PC-3 (cell line): Measurements from ENCODE around the gene CFHR4. TPM values are rescaled to one million over a fixed set of nuclear protein-coding genes. Genes with fewer than 3 reads are reported as not detected.

Experiments
- ATAC-seq: fragments of 200-7000 bp; cut with Tn5 transposase; 2 replicates; pipeline ENCODE4 v1.9.1; 2020; ENCODE audit warnings: mild to moderate bottlenecking, moderate library complexity
- BruUV-seq: library from RNA; stranded (reverse); fragments of 400-500 nt; replicated peaks from 2 replicates; lab custom pipeline; 2021; lab: Mats Ljungman, UMichigan
- CTCF ChIA-PET: fragments of 300-600 bp; sonication (Branson Sonifier 250); formaldehyde crosslinking; loops from one replicate; lab custom pipeline; 2022; ENCODE audit warnings: antibody characterized with exemption; lab: Charles Lee
- POLR2A ChIA-PET: fragments of 300-600 bp; sonication (Branson Sonifier 250); formaldehyde crosslinking; loops from one replicate; lab custom pipeline; 2022; ENCODE audit warnings: antibody characterized with exemption; ENCODE audit not compliant: unreplicated experiment; lab: Charles Lee
- DNase-seq: peaks from one replicate; pipeline ENCODE4 v3.0.0-alpha.2; 2015
- H2AFZ ChIP-seq: fragments of 300-600 bp; sonication (generic); 2 replicates; pipeline ENCODE4 v1.6.0; 2016; ENCODE audit warnings: antibody characterized with exemption, low read length
- H3F3A ChIP-seq: fragments of 300-600 bp; sonication (generic); one replicate; pipeline ENCODE4 v1.6.0; 2017; ENCODE audit warnings: antibody characterized with exemption, low read length, control low read depth, mild to moderate bottlenecking; ENCODE audit not compliant: unreplicated experiment
- H3K27ac ChIP-seq: fragments of 300-600 bp; sonication (generic); 2 replicates; pipeline ENCODE4 v1.5.1; 2016; ENCODE audit warnings: mild to moderate bottlenecking, low read length
- H3K27me3 ChIP-seq: fragments of 300-600 bp; sonication (generic); 2 replicates; pipeline ENCODE4 v1.6.1; 2016; ENCODE audit warnings: low read length, mixed read lengths
- H3K36me3 ChIP-seq: fragments of 300-600 bp; sonication (generic); 2 replicates; pipeline ENCODE4 v1.6.1; 2016; ENCODE audit warnings: low read depth, mixed run types, low read length, mixed read lengths
- H3K4me1 ChIP-seq: fragments of 300-600 bp; sonication (generic); 2 replicates; pipeline ENCODE4 v1.5.1; 2016; ENCODE audit warnings: low read length; ENCODE audit not compliant: insufficient read depth
- H3K4me2 ChIP-seq: fragments of 300-600 bp; sonication (generic); 2 replicates; pipeline ENCODE4 v1.6.0; 2016; ENCODE audit warnings: low read length
- H3K4me3 ChIP-seq: fragments of 300-600 bp; sonication (generic); 2 replicates; pipeline ENCODE4 v1.5.1; 2016; ENCODE audit warnings: mild to moderate bottlenecking, low read length, mixed read lengths
- H3K79me2 ChIP-seq: fragments of 300-600 bp; sonication (generic); 2 replicates; pipeline ENCODE4 v1.6.1; 2017; ENCODE audit warnings: low read length, mixed read lengths
- H3K9ac ChIP-seq: fragments of 300-600 bp; sonication (generic); 2 replicates; pipeline ENCODE4 v1.6.0; 2016; ENCODE audit warnings: mild to moderate bottlenecking, low read length
- H3K9me2 ChIP-seq: fragments of 300-600 bp; sonication (generic); replicated peaks from 2 replicates; pipeline ENCODE4 v1.6.1; 2016; ENCODE audit warnings: mixed run types, low read length, mixed read lengths
- H3K9me3 ChIP-seq: fragments of 300-600 bp; sonication (generic); 2 replicates; pipeline ENCODE4 v1.6.1; 2016; ENCODE audit warnings: low read length, mixed read lengths
- H4K20me1 ChIP-seq: fragments of 300-600 bp; sonication (generic); 2 replicates; pipeline ENCODE4 v1.6.1; 2016; ENCODE audit warnings: low read length, mixed read lengths
- EZH2 ChIP-seq: fragments of 300-600 bp; sonication (generic); IDR thresholded peaks from one replicate; pipeline ENCODE4 v1.6.1; 2017; ENCODE audit warnings: antibody characterized with exemption, mild to moderate bottlenecking, low read length; ENCODE audit not compliant: unreplicated experiment
- EZH2phosphoT487 ChIP-seq: fragments of 300-600 bp; sonication (generic); IDR thresholded peaks from 2 replicates; pipeline ENCODE4 v1.6.1; 2018; ENCODE audit warnings: mild to moderate bottlenecking, antibody characterized with exemption, low read length, borderline replicate concordance
- intact Hi-C: fragments of 100-400 bp; cut with micrococcal nuclease; formaldehyde crosslinking; loops from 2 replicates; pipeline ENCODE4 v1.9.0; 2023
- total RNA-seq: library from RNA; depleted of rRNA; stranded (reverse); fragments of >200 nt; gene quantifications from 2 replicates; pipeline ENCODE4 v1.2.3, GENCODE V29; 2014; rRNA removed
- TF ChIP-seq, protein P1 (sequence below): fragments of 300-600 bp; sonication (generic); conservative IDR thresholded peaks from 2 replicates; pipeline ENCODE4 v1.5.1; 2017; ENCODE audit warnings: antibody characterized with exemption, low read depth, mild to moderate bottlenecking, low read length

The CFHR4 gene
- total RNA-seq, 1 experiment from 2014 or later = not detected

DNA sequence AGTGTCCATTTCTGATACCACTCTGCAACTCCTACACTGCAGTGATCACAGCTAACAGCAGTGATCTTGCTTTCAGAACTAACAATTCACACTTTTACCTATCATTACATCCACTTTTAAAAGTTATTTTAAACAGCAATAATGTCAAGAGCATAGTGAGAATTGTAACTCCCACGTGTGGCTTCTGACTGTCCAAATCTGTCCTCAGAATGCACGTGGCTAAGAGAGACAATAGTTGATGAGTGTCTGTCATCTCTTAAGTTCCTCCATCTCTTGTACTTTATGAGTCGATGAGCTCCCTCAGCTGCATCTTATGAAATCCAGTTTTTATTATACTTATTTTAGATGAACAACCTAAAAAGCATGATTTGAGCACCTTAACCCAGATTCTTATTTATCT is 73.0 kb downstream of the CFHR4 start:
- intact Hi-C loops = no loop called here
- H3K79me2 ChIP-seq = no peaks in the 10 kb centered on the region
- no peaks in the 10 kb centered on the region for H4K20me1 ChIP-seq
- no peaks in the 10 kb centered on the region for H3K4me1 ChIP-seq
- no peak overlapping the region for H2AFZ ChIP-seq
- no peaks in the 10 kb centered on the region for H3K27me3 ChIP-seq
- no peak overlapping the region for H3K4me2 ChIP-seq
- ATAC-seq (no peak), DNase-seq (no peak)
- no peak overlapping the region for H3K9ac ChIP-seq
- no peaks in the 10 kb centered on the region for H3K9me2 ChIP-seq
- no peaks in the 10 kb centered on the region for H3F3A ChIP-seq
- BruUV-seq = no TSS peak
- H3K9me3 ChIP-seq = no peaks in the 10 kb centered on the region
- CTCF ChIA-PET = no interaction called here
- POLR2A ChIA-PET = no interaction called here
- no peak overlapping the region for H3K27ac ChIP-seq
- no peaks in the 10 kb centered on the region for H3K36me3 ChIP-seq
- TF ChIP-seq EZH2 (no peak), EZH2phosphoT487 (no peak)
- TF ChIP-seq, protein P1, sequence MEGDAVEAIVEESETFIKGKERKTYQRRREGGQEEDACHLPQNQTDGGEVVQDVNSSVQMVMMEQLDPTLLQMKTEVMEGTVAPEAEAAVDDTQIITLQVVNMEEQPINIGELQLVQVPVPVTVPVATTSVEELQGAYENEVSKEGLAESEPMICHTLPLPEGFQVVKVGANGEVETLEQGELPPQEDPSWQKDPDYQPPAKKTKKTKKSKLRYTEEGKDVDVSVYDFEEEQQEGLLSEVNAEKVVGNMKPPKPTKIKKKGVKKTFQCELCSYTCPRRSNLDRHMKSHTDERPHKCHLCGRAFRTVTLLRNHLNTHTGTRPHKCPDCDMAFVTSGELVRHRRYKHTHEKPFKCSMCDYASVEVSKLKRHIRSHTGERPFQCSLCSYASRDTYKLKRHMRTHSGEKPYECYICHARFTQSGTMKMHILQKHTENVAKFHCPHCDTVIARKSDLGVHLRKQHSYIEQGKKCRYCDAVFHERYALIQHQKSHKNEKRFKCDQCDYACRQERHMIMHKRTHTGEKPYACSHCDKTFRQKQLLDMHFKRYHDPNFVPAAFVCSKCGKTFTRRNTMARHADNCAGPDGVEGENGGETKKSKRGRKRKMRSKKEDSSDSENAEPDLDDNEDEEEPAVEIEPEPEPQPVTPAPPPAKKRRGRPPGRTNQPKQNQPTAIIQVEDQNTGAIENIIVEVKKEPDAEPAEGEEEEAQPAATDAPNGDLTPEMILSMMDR = no peak
- no peak overlapping the region for H3K4me3 ChIP-seq

Other genes starting within 250 kb of the CFHR4 start
- 0.80 and 1.9 TPM in 2 replicates for gene CFH, start 236.0 kb upstream of the CFHR4 start, total RNA-seq
- gene CFHR3, start 113.2 kb upstream of the CFHR4 start, total RNA-seq = not detected in 2 replicates
- gene CFHR1, start 68.3 kb upstream of the CFHR4 start, total RNA-seq = not detected in 2 replicates
- gene CFHR2, start 55.7 kb downstream of the CFHR4 start, total RNA-seq = not detected in 2 replicates
- gene CFHR5, start 89.5 kb downstream of the CFHR4 start, total RNA-seq = not detected in 2 replicates
- gene F13B, start 179.2 kb downstream of the CFHR4 start, total RNA-seq = not detected in 2 replicates